HG02623 (cell line): ENCODE measurements around the gene FAM184B.
A peak's percentile ranks its signal among the peaks of the same experiment; 100 is the strongest.

Experiments
- ATAC-seq: cut with Tn5 transposase; IDR thresholded peaks from one replicate; pipeline ENCODE4 v1.9.1; 2021; ENCODE audit warnings: moderate library complexity; ENCODE audit not compliant: unreplicated experiment

FAM184B gene

GRCh38 chr4:17642398-17642783 lies 139.0 kb downstream of the FAM184B start:
- ATAC-seq, result no peak

- no peak for ATAC-seq
Measured at GRCh38 chr4:17639136-17639535, 142.3 kb downstream of the FAM184B start.

GRCh38 chr4:17636696-17637622 lies 144.5 kb downstream of the FAM184B start:
- ATAC-seq, result peak; percentile 82

- no peak for ATAC-seq
Measured at GRCh38 chr4:17636341-17636695, 145.1 kb downstream of the FAM184B start.

- no peak for ATAC-seq
Measured at GRCh38 chr4:17635056-17635455, 146.4 kb downstream of the FAM184B start.

DNA sequence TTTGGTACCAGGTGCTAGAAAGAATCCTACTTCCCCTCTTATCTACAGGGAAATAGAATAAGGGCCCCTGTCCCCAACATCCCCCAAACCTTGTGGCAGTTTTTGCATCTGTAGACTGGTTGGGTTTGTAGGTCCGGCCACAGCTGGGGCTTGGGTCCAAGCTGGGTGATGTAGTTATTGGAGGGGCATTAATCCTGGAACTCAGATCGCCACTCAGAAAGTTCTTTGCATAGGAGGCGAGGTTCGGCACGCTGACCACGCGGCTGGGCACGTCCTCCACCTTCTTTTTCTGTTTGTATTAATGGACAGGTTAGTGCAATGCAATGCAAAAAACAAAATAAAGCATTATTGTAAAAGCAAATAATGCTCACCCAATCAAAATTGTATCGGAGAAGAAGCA lies 147.8 kb downstream of the FAM184B start:
- no peak for ATAC-seq

DNA sequence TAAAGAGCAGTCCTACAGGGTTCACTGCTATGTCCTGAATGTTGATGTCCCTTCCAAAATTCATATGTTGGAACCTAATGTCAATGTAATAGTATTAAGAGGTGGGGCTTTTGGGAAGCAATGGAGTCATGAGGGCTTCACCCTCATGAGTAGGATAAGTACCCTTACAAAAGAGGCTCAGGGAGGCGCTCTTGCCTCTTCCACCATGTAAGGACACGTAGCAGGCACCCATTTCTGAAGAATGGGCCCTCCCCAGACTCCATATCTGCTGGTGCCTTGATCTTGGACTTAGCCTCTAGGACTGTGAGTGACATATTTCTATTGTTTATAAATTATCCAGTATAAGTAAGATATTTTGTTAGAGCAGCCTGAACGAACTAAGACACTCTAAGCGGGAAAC lies 151.2 kb downstream of the FAM184B start:
- ATAC-seq, result no peak

- no peak for ATAC-seq
Measured at GRCh38 chr4:17624821-17625220, 156.6 kb downstream of the FAM184B start.

DNA sequence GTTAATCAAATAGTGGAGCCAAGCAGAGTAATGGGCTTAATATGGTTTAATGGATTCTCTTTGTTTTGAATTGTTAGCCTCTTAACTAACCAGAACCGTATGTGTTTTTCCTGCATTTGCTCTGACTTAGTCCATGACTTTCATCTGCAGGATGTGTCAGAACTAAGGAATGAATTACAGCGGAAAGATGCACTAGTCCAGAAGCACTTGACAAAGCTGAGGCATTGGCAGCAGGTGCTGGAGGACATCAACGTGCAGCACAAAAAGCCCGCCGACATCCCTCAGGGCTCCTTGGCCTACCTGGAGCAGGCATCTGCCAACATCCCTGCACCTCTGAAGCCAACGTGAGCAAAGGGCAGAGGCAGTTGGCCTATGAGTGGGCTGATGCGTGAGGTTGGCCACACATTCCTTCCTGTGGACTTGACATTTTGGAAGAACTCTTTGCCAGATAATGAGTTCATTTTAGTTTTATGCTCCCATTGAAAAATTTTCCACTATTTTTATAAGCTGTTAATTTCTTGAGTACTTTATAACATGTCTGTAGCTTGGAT lies 157.9 kb downstream of the FAM184B start:
- ATAC-seq, result no peak

DNA sequence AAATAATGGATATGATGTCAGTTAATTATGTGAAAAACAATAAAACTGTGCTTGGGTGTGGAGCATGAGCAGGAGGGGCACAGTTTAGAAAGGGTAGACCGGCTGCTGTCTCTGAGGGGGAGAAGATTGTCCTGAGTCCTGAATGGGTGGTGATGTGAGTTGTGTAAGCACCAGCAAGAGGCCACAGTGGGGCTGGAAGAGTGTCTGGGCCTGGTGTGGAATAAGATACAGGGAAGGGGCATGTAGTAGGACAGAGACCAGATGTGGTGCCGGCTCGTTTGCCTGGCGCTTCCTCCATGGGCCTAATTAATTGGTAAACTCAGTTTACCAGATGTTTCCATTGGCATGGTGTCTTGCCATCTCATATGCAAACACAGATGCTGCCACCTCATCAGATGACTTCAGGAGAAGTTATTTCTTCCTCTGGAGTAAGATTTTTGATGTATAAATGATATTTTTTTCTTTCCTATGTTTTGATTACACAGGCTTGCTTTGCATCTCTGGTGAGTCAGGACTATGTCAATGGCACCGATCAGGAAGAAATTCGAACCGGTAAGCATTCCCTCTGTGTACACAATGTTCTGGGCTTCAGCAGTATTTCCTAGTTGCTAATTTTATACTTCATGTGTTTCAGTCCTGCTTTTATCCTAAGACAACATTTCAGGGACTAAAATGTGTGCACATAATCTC lies 161.9 kb downstream of the FAM184B start:
- no peak for ATAC-seq

- no peak for ATAC-seq
Measured at GRCh38 chr4:17618926-17619325, 162.5 kb downstream of the FAM184B start.

DNA sequence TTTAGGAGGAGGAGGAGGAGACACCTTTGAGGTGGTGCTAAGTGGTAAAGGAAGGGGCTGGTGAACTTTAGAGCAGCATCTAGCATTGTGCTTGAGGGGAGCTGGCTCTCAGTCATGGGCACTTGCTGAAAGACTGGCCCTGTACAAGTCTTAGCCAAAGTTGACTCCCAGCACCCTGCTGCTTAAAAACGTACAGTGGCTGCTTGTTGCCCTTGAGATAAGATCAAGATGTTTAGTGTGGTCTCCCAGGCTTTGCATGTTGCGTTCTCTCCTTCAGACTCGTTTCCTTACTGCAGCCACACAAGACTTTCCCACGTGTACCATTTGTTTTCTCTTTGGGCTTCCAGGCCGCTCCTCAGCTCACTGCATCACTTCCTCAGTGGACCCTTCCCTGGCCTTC lies 165.1 kb downstream of the FAM184B start:
- no peak for ATAC-seq

DNA sequence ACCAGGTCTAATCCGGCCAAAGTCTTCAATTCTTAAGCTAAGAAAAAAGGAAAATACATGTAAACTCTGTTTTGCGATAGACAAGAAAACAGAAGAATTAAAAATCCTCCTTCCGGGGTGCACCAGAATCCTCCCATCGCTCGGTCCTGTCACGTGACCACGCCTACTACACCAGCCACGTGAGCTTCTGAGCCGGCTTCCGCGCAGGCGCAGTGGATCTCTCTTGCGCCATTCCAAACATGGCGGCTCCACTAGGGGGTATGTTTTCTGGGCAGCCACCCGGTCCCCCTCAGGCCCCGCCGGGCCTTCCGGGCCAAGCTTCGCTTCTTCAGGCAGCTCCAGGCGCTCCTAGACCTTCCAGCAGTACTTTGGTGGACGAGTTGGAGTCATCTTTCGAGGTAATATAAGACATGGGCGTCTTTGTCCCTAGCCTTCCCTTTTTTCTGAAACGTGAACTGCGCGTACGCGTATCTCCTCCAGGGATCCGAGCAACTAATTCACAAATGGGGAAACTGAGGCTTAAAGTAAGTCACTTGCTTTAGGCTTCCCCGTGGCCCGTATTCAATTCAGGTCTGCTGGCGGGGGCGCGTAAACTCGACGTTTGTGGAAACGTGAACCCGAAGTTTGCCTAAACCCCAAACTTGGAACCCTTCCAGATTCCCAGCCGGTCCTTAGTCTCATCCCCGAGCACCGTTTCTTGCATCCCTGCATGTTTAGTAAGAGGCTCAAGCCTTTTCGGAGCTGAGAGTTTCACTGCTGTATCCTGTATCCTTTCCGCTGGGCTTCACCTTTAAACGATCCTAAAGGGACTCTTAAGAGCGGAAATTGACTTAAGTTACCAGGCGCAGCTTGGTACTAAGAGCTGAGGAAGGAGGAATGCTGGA lies 166.8 kb downstream of the FAM184B start, which contains the start of gene MED28:
Gene MED28, plus strand, starts transcription at position 226 of the 884 bp plus-strand sequence. Its CDS starts 14 bp downstream, at position 240.
- peak; percentile 95 for ATAC-seq

DNA sequence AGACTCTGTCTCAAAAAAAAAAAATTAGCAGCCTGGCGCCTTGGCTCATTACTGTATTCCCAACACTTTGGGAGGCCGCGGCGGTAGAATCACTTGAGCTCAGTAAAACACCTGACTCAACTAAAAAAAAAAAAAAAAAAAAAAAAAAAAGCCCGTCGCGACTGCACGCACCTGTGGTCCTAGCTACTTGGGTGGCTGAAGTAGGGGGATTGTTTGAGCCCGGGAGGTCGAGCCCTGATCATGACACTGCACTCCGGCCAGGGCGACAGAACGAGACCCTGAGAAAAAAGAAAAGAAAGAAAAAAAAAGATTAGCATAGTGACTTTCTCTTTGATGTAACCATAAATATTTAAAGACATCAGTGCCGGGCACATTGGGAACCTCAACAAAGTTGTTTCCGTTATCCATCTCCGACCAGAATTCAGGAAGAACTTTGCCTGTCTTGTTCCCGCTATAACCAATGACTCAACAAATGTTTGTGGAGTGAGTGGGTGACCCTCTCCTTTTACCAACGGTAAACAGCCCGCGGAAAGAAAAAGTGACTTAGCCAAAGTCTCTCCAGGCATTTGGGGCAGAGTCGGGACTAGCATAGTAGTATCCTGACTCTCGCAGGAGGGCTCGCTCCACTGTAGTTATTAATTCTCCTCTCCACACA lies 167.5 kb downstream of the FAM184B start:
- ATAC-seq, result peak; percentile 39

GRCh38 chr4:17605236-17605635 lies 176.2 kb downstream of the FAM184B start:
- ATAC-seq, result no peak

GRCh38 chr4:17599826-17600225 lies 181.6 kb downstream of the FAM184B start:
- ATAC-seq, result no peak

GRCh38 chr4:17597517-17597916 lies 183.9 kb downstream of the FAM184B start:
- no peak for ATAC-seq

DNA sequence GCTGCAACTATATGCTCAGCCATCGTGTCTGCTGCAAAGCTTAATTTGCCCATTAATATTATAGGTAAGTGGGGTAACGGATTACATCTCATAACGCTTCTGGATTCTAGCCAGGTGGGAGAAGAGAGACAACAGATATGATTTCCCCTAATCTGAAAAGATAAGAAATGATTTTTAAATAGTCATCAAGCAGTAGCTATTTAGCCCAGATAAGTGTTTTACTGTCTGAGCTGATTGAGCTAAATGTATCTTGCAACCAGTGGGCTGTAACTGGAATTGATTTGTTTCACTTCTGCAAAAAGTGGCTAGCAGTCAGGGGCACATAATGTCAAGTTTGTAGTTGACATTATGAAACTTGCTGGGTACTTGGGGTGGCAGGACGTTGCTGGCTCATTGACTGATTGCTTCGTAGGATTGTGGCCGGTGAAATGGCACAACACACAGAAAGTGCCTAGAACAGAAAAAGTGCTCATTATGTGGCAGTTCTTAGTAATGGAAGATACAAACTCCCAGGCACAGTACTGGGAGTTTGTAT lies 185.9 kb downstream of the FAM184B start:
- peak; percentile 86 for ATAC-seq

DNA sequence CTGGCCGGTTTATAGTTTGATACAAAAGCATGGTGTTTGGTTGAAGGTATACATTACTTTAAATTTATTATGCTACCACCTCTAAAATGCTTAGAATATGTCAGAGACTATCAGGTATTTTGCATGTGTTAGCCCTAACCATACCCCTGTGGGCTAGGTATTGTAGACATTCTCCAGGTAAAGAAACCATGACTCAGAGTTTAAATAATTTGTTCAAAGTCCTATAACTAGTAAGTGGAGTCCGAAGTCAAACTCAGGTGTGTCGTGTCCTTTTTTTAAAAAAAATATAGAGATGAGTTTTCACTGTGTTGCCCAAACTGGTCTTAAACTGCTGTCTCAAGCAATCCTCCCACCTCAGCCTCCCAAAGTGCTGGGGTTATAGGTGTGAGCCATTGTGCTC lies 192.1 kb downstream of the FAM184B start:
- no peak for ATAC-seq
